Measurements from ENCODE around the gene TPX2. TPM values are rescaled to one million over a fixed set of nuclear protein-coding genes. Genes with fewer than 3 reads are reported as not detected.
A peak's percentile ranks its signal among the peaks of the same experiment; 100 is the strongest.

The TPX2 gene
- total RNA-seq, 8 experiments from 2014 or later: 1.1 to 75.3 (median 6.1) TPM

DNA sequence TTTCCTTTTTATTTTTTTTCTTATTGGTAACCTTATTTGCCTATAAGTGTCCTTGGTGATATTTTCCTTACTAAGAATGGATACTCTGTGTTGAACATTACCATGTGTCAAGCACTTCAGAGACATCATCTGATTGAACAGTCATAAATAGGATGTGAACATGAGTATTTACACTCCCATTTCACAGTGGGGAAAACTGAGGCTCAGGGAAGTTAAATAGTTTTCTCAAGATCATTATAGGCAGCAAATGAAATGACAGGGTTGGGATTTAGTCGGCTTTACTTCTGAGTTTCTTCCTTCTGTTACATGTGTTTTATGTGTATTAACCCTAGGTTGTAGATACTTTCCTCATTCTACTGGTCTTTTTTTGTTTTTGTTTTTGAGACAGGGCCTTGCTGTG is 35.3 kb downstream of the TPX2 start:
- WGBS, 10 experiments: 50 to 100% (median 93%) methylated on average over 1 of the region's 1 CpG; no CpG with 5 or more reads in 4 of the 10 experiments
- ATAC-seq (replicated peaks in 6 of 8): no peak
- no peak overlapping the region for H3K4me3 ChIP-seq
- H3K27ac ChIP-seq: no peak overlapping the region
- no peaks in the 10 kb centered on the region for H3K4me1 ChIP-seq (replicated peaks in 1 of 2)
- in situ Hi-C loops (cut with MboI; ENCODE audit: low pct_unique_long_range_greater_than_20kb in 2 of 9, low sequenced_read_pairs in 9 of 9, unreplicated experiment in 9 of 9): no loop called here

DNA sequence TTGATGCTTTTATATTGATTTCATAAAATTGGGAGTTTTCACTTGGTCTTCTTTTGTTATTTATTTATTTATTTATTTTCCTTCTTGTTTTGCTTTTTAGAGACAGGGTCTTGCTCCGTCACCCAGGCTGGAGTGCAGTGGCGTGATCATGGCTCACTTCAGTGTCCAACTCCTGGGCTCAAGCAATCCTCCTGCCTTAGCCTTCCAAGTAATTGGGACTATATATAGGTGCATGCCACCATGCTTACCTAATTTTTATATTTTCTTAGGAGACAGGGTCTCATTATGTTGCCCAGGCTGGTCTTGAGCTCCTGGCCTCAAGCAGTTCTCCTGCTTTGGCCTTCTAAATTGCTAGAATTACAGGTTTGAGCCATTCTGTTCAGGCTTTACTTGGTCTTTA is 41.7 kb downstream of the TPX2 start:
- ATAC-seq (replicated peaks in 6 of 8): no peak
- H3K4me3 ChIP-seq: no peak overlapping the region
- in situ Hi-C loops (cut with MboI; ENCODE audit: low pct_unique_long_range_greater_than_20kb in 2 of 9, low sequenced_read_pairs in 9 of 9, unreplicated experiment in 9 of 9): no loop called here
- H3K27ac ChIP-seq: no peak overlapping the region
- 87 to 100% (median 100%) methylated on average over 1 to 2 of the region's 2 CpGs; no CpG with 5 or more reads in 1 of the 10 experiments for whole genome bisulfite sequencing, 10 experiments
- no peaks in the 10 kb centered on the region for H3K4me1 ChIP-seq (replicated peaks in 1 of 2)

DNA sequence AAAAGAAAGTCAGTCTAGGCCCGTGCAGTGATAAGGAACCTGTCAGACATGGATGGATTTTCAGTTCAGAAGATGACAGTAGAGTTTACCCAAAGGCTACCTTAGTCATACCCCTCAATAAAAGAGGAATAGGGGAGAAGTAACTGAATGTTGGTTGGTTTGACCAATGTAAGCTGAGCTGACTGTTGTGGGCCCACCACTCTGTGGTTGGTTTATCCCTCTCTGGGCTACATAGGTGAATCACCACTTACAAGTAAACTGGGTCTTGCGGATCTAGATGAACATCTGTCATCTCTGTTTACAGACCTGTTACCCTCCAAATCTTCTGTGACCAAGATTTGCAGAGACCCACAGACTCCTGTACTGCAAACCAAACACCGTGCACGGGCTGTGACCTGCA is 42.9 kb downstream of the TPX2 start:
- Histone ChIP-seq H3K4me3 (no peak overlapping the region), H3K4me1 (replicated peaks in 1 of 2) (no peaks in the 10 kb centered on the region), H3K27ac (no peak overlapping the region)
- 90 to 100% (median 96%) methylated on average over 1 to 4 of the region's 4 CpGs; no CpG with 5 or more reads in 3 of the 10 experiments for WGBS, 10 experiments
- no peak for ATAC-seq (replicated peaks in 6 of 8)
- in situ Hi-C loops (cut with MboI; ENCODE audit: low pct_unique_long_range_greater_than_20kb in 2 of 9, low sequenced_read_pairs in 9 of 9, unreplicated experiment in 9 of 9): no loop called here

DNA sequence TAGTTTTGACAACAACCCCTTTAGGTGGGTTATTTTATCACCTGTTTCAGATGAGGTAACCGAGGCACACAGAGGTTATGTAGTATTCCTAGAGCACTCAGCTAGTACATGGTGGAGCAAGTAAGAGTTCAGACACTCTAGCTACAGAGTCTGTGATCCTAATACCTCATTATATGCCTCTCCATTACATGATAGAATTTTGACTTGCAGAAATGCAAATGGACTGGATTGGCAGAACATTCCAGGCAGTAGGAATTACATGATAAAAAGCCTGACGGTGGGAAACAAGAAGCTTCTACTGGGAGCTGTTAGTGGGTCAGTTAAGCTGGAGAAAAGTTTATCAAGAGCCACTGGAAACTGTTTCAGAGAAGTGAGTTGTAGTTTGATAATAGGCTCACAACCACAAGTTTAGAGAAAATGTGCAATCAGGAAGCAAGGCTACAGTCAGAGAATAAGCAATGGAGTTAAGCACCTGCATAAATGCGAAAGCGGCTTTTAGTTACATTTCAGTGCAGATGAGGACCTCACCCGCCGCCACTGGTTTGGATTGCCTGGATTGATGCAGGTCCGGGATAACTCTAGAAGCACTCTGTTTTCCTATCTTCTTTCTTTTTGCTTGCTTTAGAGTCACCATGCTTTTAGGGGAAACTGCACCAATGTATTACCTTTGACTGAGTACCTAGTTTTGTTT is 45.4 kb downstream of the TPX2 start:
- ATAC-seq (replicated peaks in 6 of 8): peak in 3 of 8 experiments; percentile 74 to 89 (median 83)
- no peak overlapping the region for H3K4me3 ChIP-seq
- no peak overlapping the region for H3K27ac ChIP-seq
- 43 to 100% (median 76%) methylated on average over 2 to 7 of the region's 7 CpGs; no CpG with 5 or more reads in 1 of the 10 experiments for whole genome bisulfite sequencing, 10 experiments
- no peaks in the 10 kb centered on the region for H3K4me1 ChIP-seq (replicated peaks in 1 of 2)
- in situ Hi-C loops (cut with MboI; ENCODE audit: low pct_unique_long_range_greater_than_20kb in 2 of 9, low sequenced_read_pairs in 9 of 9, unreplicated experiment in 9 of 9): no loop called here

DNA sequence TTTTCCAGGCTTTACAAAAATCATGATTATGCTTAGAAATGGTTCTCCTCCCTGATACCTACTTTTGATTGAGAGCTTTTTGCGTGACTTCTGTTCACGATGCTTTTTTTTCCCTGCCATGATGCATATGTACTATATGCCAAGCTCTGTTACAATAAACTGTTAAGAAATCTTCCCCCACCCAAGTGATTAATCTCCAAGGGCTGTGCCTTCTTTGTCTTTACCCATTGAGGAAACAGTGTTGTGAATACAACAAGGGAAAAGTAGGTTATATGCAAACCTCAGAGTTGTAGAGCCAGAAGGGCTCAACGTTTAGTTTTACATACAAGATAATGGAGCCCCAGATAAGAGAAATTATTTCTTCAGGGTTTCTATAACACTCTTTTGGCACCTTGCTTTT is 46.0 kb downstream of the TPX2 start:
- in situ Hi-C loops (cut with MboI; ENCODE audit: low pct_unique_long_range_greater_than_20kb in 2 of 9, low sequenced_read_pairs in 9 of 9, unreplicated experiment in 9 of 9): no loop called here
- H3K4me3 ChIP-seq: no peak overlapping the region
- H3K27ac ChIP-seq: no peak overlapping the region
- H3K4me1 ChIP-seq (replicated peaks in 1 of 2): no peaks in the 10 kb centered on the region
- ATAC-seq (replicated peaks in 6 of 8): peak in 2 of 8 experiments; percentile 46 to 76
- 67 to 100% (median 78%) methylated on average over 2 to 3 of the region's 3 CpGs for WGBS, 10 experiments

DNA sequence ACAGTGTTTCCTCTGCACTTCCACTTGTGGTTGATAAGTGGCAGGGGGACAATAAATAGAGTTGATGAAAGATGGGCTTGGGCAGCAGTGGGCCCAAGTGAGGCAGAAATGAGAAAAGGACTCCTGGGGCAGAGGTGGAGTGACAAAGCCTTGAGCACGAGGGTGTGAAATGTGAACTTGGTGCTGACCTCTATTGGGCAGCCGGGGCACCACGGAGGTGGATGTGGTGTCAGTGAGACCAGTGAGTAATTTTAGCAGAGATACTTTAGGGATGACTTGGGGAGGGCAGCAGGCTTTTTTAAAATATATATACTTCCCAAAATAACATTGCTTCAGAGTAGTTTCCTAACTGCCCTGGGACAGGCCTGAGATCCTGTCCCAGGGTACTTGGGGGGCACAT is 49.5 kb downstream of the TPX2 start:
- no peaks in the 10 kb centered on the region for H3K4me1 ChIP-seq (replicated peaks in 1 of 2)
- ATAC-seq (replicated peaks in 6 of 8): peak in 1 of 8 experiments; percentile 24
- 57 to 83% (median 60%) methylated on average over 1 to 3 of the region's 3 CpGs; no CpG with 5 or more reads in 3 of the 10 experiments for WGBS, 10 experiments

DNA sequence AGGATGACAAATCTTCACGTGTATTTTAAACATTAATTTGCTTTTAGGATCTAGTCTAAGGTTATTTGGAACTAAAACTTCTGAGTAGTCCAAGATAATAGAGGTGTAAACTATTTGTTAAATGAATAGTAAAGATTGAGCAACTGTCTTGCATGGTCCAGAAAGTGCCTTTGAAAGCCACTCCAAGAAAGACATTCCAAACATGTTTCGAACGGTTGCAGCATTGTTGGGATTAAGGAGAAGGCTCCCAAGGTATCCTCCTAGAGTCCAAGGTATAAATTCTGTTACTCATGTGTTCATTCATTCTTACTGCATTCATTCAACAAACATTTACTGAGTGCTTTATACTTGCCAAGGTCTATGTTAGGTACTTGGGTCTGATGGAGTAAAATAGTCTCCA is 51.3 kb downstream of the TPX2 start:
- 90 to 100% (median 100%) methylated on average over 1 to 3 of the region's 3 CpGs for WGBS, 10 experiments
- no peak overlapping the region for H3K4me3 ChIP-seq
- no peak for ATAC-seq (replicated peaks in 6 of 8)
- in situ Hi-C loops (cut with MboI; ENCODE audit: low pct_unique_long_range_greater_than_20kb in 2 of 9, low sequenced_read_pairs in 9 of 9, unreplicated experiment in 9 of 9): no loop called here
- H3K4me1 ChIP-seq (replicated peaks in 1 of 2): no peaks in the 10 kb centered on the region
- H3K27ac ChIP-seq: no peak overlapping the region

More for the DNA sequence above, 49.5 kb downstream of the TPX2 start:
- H3K4me3 ChIP-seq: no peak overlapping the region
- in situ Hi-C loops (cut with MboI; ENCODE audit: low pct_unique_long_range_greater_than_20kb in 2 of 9, low sequenced_read_pairs in 9 of 9, unreplicated experiment in 9 of 9): no loop called here
- H3K27ac ChIP-seq: no peak overlapping the region

DNA sequence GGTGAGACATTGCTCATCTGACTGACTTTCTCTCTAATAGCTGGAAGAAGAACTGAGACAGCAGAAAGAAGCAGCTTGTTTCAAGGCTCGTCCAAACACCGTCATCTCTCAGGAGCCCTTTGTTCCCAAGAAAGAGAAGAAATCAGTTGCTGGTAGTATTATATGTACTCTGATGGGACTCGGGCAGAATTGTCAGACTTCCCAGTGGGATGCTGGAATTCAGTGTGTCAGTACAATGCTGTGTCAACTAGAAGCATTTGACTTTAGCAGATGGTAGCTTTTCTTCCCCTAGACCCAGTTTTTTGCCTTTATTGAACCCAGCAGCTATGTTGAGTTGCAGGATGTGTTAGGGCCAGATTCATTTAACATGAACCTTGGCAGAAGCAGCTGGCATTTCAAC is 58.3 kb downstream of the TPX2 start:
- H3K4me1 ChIP-seq (replicated peaks in 1 of 2): no peaks in the 10 kb centered on the region
- no peak overlapping the region for H3K4me3 ChIP-seq
- no peak overlapping the region for H3K27ac ChIP-seq
- in situ Hi-C loops (cut with MboI; ENCODE audit: low pct_unique_long_range_greater_than_20kb in 2 of 9, low sequenced_read_pairs in 9 of 9, unreplicated experiment in 9 of 9): no loop called here
- ATAC-seq (replicated peaks in 6 of 8): peak in 1 of 8 experiments; percentile 38
- 40 to 100% (median 87%) methylated on average over 1 to 3 of the region's 3 CpGs for WGBS, 10 experiments

DNA sequence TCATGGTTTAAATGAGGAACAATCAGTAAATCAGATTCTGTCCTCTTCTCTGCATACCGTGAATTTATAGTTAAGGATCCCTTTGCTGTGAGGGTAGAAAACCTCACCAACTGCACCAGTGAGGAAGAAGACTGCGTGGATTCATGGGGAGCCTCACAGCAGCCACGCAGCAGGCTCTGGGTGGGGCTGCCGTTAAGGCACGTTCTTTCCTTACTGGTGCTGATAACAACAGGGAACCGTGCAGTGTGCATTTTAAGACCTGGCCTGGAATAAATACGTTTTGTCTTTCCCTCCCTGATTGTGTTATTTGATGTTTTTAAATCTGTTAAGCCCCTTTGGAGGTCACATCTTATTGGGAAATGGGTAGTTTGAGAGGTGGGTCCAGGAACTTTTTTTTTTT is 62.4 kb downstream of the TPX2 start:
- H3K27ac ChIP-seq: no peak overlapping the region
- in situ Hi-C loops (cut with MboI; ENCODE audit: low pct_unique_long_range_greater_than_20kb in 2 of 9, low sequenced_read_pairs in 9 of 9, unreplicated experiment in 9 of 9): no loop called here
- ATAC-seq (replicated peaks in 6 of 8): no peak
- peaks cover 0 to under 1% of the 10 kb centered on the region in 2 donors for H3K4me1 ChIP-seq (replicated peaks in 1 of 2)
- 83 to 100% (median 94%) methylated on average over 1 to 7 of the region's 7 CpGs; no CpG with 5 or more reads in 1 of the 10 experiments for WGBS, 10 experiments
- H3K4me3 ChIP-seq: no peak overlapping the region

DNA sequence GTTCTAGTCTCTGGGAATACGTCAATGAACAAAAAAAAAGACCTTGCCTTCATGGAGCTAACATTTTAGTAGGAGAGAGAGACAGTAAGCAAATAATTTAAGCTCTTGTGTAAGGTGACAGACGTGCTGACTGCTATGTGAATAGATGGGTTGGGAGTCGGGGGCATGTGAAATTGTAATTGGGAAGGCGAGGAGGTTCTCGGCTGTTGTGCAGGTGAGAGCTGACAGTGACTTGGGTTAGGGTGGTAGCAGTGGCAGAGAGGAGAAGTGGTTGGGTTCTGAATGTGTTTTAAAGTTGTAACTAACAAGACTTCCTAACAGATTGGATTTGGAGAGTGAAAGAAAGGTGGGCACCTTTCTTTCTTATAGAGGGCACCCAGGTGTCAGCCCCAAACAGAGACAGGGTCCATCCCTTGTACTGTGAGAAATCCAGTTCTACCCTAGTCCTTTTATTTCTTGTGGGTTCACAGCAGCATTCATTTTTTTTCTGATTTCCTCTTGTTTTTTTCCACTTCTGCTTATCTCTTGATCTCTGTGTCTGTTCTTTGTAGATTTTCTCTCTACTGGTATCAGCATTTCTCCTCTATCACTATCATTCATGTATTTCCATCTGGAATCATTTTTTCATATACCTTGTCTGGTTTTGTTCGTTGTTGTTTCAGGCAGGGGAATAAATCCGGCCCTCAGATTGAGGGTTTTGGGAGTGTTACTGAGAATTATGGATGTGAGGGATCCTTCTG is 64.6 kb downstream of the TPX2 start:
- H3K4me1 ChIP-seq (replicated peaks in 1 of 2): peaks cover 0 to 14% of the 10 kb centered on the region in 2 donors
- in situ Hi-C loops (cut with MboI; ENCODE audit: low pct_unique_long_range_greater_than_20kb in 2 of 9, low sequenced_read_pairs in 9 of 9, unreplicated experiment in 9 of 9): no loop called here
- H3K27ac ChIP-seq: no peak overlapping the region
- 35 to 100% (median 94%) methylated on average over 1 to 7 of the region's 7 CpGs for WGBS, 10 experiments
- ATAC-seq (replicated peaks in 6 of 8): no peak
- no peak overlapping the region for H3K4me3 ChIP-seq

DNA sequence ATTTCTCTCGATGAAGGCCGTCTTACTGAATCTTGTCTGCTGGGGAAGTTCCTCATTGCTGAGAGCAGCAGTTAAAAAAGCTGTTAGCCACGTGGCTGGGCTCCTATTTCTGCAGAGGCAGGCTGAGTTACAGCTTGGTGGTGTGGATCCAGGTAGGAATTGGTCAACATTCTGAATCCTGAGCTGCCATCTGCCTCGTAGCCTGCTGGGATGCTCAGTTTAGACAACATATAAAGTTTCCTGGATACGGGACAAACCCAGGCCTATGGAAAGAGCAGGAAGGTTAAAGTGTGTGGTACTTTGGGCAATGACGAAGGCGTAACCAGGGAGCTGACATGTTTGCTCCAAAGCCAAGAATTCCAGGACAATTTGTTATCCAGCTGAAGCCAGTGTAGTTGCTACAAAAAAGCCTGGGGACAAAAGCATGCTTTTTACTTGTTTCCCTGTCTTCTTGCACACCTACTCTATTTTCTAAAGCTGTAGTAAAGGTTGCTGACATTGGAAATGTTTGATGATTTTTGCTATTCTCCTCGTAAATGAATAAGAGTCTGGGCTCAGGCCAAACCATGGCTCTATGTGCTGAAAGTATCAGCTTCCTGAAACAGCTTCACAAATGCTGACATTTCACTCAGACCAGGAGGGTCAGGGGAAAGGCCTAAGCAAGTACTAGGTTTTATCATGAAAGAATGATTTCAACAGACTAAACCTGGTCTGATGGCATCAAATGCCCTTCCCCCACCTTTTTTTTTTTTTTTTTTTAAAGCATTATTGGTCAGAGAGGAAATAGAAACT is 67.7 kb downstream of the TPX2 start:
- ATAC-seq (replicated peaks in 6 of 8): peak in 3 of 8 experiments; percentile 47 to 77 (median 59)
- H3K4me3 ChIP-seq: no peak overlapping the region
- in situ Hi-C loops (cut with MboI; ENCODE audit: low pct_unique_long_range_greater_than_20kb in 2 of 9, low sequenced_read_pairs in 9 of 9, unreplicated experiment in 9 of 9): no loop called here

DNA sequence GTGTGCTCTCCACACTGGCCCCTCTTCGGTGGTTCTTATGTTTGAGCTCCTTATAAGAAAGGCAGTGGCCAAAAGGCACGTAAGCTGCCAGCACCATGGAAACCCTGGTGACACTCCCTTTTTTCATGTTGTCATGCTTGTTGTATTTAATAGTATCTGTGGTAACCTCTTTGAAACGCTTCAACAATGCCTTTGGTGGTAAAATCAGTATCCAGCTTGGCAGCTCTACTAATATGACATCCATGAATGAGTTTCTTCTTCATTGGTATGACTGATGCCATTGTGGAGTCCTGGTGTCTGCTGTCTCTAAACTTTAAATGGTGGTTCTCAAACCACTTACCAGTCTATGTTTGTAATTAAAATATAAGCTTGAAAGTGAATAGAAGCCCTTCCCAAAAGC is 69.4 kb downstream of the TPX2 start:
- 0 to 100% (median 87%) methylated on average over 1 to 3 of the region's 3 CpGs; no CpG with 5 or more reads in 1 of the 10 experiments for WGBS, 10 experiments
- Histone ChIP-seq H3K27ac (no peak overlapping the region), H3K4me1 (replicated peaks in 1 of 2) (peaks cover 0 to 14% of the 10 kb centered on the region in 2 donors), H3K4me3 (no peak overlapping the region)
- in situ Hi-C loops (cut with MboI; ENCODE audit: low pct_unique_long_range_greater_than_20kb in 2 of 9, low sequenced_read_pairs in 9 of 9, unreplicated experiment in 9 of 9): no loop called here
- ATAC-seq (replicated peaks in 6 of 8): peak in 3 of 8 experiments; percentile 16 to 43 (median 31)

More for the DNA sequence above, 67.7 kb downstream of the TPX2 start:
- WGBS, 10 experiments: 40 to 96% (median 87%) methylated on average over 1 to 8 of the region's 8 CpGs; no CpG with 5 or more reads in 2 of the 10 experiments
- Histone ChIP-seq H3K27ac (peak overlapping the region in 1 of 2 donors; percentile 56), H3K4me1 (replicated peaks in 1 of 2) (peaks cover 0 to 14% of the 10 kb centered on the region in 2 donors)

DNA sequence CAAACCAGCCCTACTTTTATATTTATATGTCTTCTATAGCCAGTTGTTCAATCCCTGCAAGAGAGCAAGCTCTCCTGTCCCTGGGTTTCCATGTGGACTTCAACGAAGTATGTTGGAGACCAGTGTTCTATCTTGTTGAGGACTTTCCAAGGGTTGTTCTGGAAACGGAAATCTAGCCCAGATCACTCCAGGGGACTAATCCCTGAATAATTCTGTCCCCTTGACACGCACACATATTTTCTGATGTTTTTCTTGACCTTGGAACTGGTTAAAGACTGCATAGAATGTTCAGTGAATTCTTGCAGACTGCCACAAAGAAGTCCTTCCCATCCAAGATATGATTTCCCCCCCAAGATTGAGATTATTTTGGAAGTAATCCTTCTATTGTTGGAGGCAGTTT is 70.6 kb downstream of the TPX2 start:
- no peak overlapping the region for H3K4me3 ChIP-seq
- in situ Hi-C loops (cut with MboI; ENCODE audit: low pct_unique_long_range_greater_than_20kb in 2 of 9, low sequenced_read_pairs in 9 of 9, unreplicated experiment in 9 of 9): no loop called here
- no peak overlapping the region for H3K27ac ChIP-seq
- no peak for ATAC-seq (replicated peaks in 6 of 8)
- peaks cover 0 to 14% of the 10 kb centered on the region in 2 donors for H3K4me1 ChIP-seq (replicated peaks in 1 of 2)
- 29 to 100% (median 74%) methylated on average over 1 to 3 of the region's 3 CpGs for WGBS, 10 experiments

Measured in motor neuron (in vitro differentiated cells).